Activated B cell treated with CpG ODN at 0.5 μM for 24 hours (primary cell): ENCODE data around the gene ANXA2. TPM values are rescaled to one million over a fixed set of nuclear protein-coding genes. Genes with fewer than 3 reads are reported as not detected.

Source experiments
- ATAC-seq: fragments of 200-7000 bp; cut with Tn5 transposase; one replicate; pipeline ENCODE4 v1.10.0; 2021; ENCODE audit warnings: low read depth, mild to moderate bottlenecking, moderate library complexity
- CTCF ChIA-PET: fragments of 350-600 bp; sonication (Branson Sonifier 250); formaldehyde crosslinking; loops from one replicate; lab custom pipeline; 2021; ENCODE audit warnings: antibody characterized with exemption; lab: Charles Lee
- POLR2A ChIA-PET: fragments of 350-600 bp; sonication (Branson Sonifier 250); formaldehyde crosslinking; loops from one replicate; lab custom pipeline; 2021; ENCODE audit warnings: antibody characterized with exemption; lab: Charles Lee
- DNase-seq: peaks from one replicate; pipeline ENCODE4 v3.0.0; 2022
- H3K27ac Mint-ChIP-seq: one replicate; pipeline ENCODE4 v1.8.0; 2020; ENCODE audit warnings: mixed read lengths
- H3K27me3 Mint-ChIP-seq: one replicate; pipeline ENCODE4 v1.8.0; 2021; ENCODE audit warnings: mixed read lengths
- H3K36me3 Mint-ChIP-seq: one replicate; pipeline ENCODE4 v1.8.0; 2021; ENCODE audit warnings: low read depth, mixed read lengths
- H3K4me1 Mint-ChIP-seq: one replicate; pipeline ENCODE4 v1.8.0; 2021; ENCODE audit warnings: mixed read lengths
- H3K4me3 Mint-ChIP-seq: one replicate; pipeline ENCODE4 v1.8.0; 2020; ENCODE audit warnings: mild to moderate bottlenecking, mixed read lengths
- H3K9me3 Mint-ChIP-seq: one replicate; pipeline ENCODE4 v1.8.0; 2020; ENCODE audit warnings: mixed read lengths
- CTCF ChIP-seq: fragments of 200-600 bp; IDR thresholded peaks from one replicate; pipeline ENCODE4 v1.8.0; 2022; ENCODE audit warnings: antibody characterized with exemption, mild to moderate bottlenecking
- intact Hi-C: fragments of 100-400 bp; cut with micrococcal nuclease; formaldehyde crosslinking; loops from one replicate; pipeline ENCODE4 v1.15.1; 2024
- total RNA-seq: library from RNA; stranded (reverse); gene quantifications from 2 replicates; pipeline ENCODE4 v1.2.3, GENCODE V29; 2022

The ANXA2 gene
- total RNA-seq, 1 donor from 2014 or later = 218 TPM

DNA sequence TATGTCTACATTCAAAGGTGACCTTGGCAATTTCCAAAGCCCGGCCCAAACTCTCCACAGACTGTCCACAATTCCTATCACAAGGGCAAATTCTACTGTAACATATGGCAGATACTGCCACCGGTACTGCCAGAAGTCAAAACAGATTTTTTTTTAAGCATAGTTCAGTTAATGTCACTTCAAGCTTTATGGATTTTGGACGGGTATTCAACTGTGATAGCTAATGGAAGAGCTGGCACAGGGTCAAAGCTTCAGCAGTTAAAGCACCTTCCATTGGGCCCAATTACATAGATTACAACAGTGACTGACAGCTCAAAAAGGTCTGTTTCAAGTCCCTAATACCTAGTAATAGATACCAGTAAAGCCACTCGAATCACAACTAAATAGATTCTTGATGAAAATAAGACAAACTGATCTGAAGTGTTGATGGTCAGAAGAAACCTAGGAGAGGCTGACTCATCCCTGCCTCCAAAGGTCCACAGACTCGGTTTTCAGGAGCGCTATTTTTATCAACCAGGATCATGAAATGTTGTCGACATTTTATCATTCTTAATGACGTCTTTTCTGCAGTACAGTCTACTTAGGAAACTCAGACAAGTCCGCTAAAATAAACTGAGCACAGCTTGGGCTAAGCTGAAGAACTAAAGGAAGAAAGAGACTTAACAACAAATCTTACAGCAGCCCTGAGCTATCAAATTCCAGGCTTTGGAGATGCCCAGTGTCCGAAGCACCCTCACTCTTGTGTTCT is 38.7 kb downstream of the ANXA2 start:
- intact Hi-C loops = loop anchor here (1.0 to 10.0 kb wide), 4 partner anchors 85 to 1476 kb away; no protein-coding TSS in a partner anchor
- Mint-ChIP-seq H3K4me3 (no peak overlapping the region), H3K27ac (no peak overlapping the region), H3K27me3 (no peaks in the 10 kb centered on the region), H3K9me3 (no peaks in the 10 kb centered on the region), H3K4me1 (peaks cover 3% of the 10 kb centered on the region), H3K36me3 (peaks cover 91% of the 10 kb centered on the region)
- TF ChIP-seq CTCF = no peak
- ATAC-seq = no peak
- DNase-seq = no peak
- ChIA-PET CTCF (interaction anchor here (0.6 to 8.4 kb wide), 11 partner anchors 10 to 667 kb away, joined by 3 to 140 read pairs (median 5); no protein-coding TSS in a partner anchor), POLR2A (no interaction called here)

- Mint-ChIP-seq H3K9me3 (no peaks in the 10 kb centered on the region), H3K4me1 (peaks cover 3% of the 10 kb centered on the region), H3K27ac (no peak overlapping the region), H3K27me3 (no peaks in the 10 kb centered on the region), H3K36me3 (peaks cover 92% of the 10 kb centered on the region), H3K4me3 (no peak overlapping the region)
- TF ChIP-seq CTCF = no peak
- ATAC-seq (no peak), DNase-seq (no peak)
- intact Hi-C loops = loop anchor here (10.0 kb wide), 1 partner anchor 1478 kb away; no protein-coding TSS in a partner anchor
- CTCF ChIA-PET = interaction anchor here (8.4 kb wide), 1 partner anchor 162 kb away, joined by 140 read pairs; no protein-coding TSS in a partner anchor
- POLR2A ChIA-PET = no interaction called here
Observed at GRCh38 chr15:60356832-60357231, 41.0 kb downstream of the ANXA2 start.

- TF ChIP-seq CTCF = no peak
- ChIA-PET POLR2A (no interaction called here), CTCF (no interaction called here)
- DNase-seq (no peak), ATAC-seq (no peak)
- H3K9me3 Mint-ChIP-seq = no peaks in the 10 kb centered on the region
- H3K27me3 Mint-ChIP-seq = no peaks in the 10 kb centered on the region
- H3K36me3 Mint-ChIP-seq = peaks cover 92% of the 10 kb centered on the region
- H3K4me1 Mint-ChIP-seq = peaks cover 3% of the 10 kb centered on the region
- intact Hi-C loops = loop anchor here (10.0 kb wide), 1 partner anchor 1479 kb away; no protein-coding TSS in a partner anchor
- no peak overlapping the region for H3K27ac Mint-ChIP-seq
- H3K4me3 Mint-ChIP-seq = no peak overlapping the region
Observed at GRCh38 chr15:60355148-60355857, 42.5 kb downstream of the ANXA2 start.

- TF ChIP-seq CTCF = no peak
- CTCF ChIA-PET = interaction anchor here (1.2 kb wide), 1 partner anchor 167 kb away, joined by 3 read pairs; no protein-coding TSS in a partner anchor
- DNase-seq (no peak), ATAC-seq (no peak)
- no peak overlapping the region for H3K27ac Mint-ChIP-seq
- intact Hi-C loops = loop anchor here (10.0 kb wide), 1 partner anchor 1481 kb away; no protein-coding TSS in a partner anchor
- POLR2A ChIA-PET = no interaction called here
- no peak overlapping the region for H3K4me3 Mint-ChIP-seq
- H3K9me3 Mint-ChIP-seq = no peaks in the 10 kb centered on the region
- H3K27me3 Mint-ChIP-seq = no peaks in the 10 kb centered on the region
- H3K4me1 Mint-ChIP-seq = no peaks in the 10 kb centered on the region
- H3K36me3 Mint-ChIP-seq = peaks cover 89% of the 10 kb centered on the region
Observed at GRCh38 chr15:60353245-60353920, 44.4 kb downstream of the ANXA2 start.
